BE2C (cell line): Measurements from ENCODE around the gene AMOTL2.

ENCODE experiments used
- DNase-seq: peaks from one replicate; pipeline ENCODE4 v3.0.0-alpha.2; 2020
- H3K27me3 ChIP-seq: fragments of 250-450 bp; sonication (Bioruptor Pico); 2 replicates; pipeline ENCODE4 v1.5.1; 2020; ENCODE audit warnings: mild to moderate bottlenecking
- H3K36me3 ChIP-seq: fragments of 250-450 bp; sonication (Bioruptor Pico); 2 replicates; pipeline ENCODE4 v1.5.1; 2020; ENCODE audit warnings: mild to moderate bottlenecking
- H3K4me1 ChIP-seq: fragments of 250-450 bp; sonication (Bioruptor Pico); 2 replicates; pipeline ENCODE4 v1.5.1; 2020
- H3K4me3 ChIP-seq: 2 replicates; pipeline ENCODE4 v1.5.1; 2011; ENCODE audit warnings: low read depth, low read length
- H3K9me3 ChIP-seq: fragments of 250-450 bp; sonication (Bioruptor Pico); 2 replicates; pipeline ENCODE4 v1.5.1; 2020
- CTCF ChIP-seq: IDR thresholded peaks from 2 replicates; pipeline ENCODE4 v1.5.1; 2012; ENCODE audit warnings: mild to moderate bottlenecking, low read depth, low read length

The AMOTL2 gene

DNA sequence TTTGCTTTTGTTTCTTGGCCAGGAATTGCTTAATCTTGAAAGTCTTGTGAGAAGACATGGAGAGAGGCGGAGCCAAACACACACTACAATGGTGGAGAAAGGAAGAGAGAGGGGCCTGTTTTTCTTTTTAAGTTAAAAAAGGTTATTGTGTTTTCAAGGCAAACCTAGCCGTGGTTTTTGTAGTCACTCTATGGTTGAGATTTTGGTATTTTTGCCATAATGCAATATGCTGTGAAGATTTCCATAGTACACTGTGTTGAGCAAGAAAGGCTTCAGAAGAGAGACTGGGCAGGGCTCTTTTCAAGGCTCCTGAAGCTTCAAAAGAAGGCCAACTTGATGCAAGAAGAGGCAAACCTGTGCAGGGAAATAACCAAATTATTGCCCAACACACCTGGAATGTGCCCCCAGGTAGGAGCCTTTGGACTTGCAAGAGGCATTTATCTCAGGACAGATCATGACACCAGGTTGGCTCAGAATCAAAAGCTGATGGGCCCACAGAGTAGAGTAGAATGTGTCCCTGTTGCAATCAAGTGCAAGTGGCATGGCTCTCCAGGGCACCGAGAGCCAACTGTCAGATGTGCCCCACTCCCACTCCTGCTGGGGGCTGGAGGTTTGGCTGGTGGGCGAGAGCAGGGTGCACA lies 22.1 kb downstream of the AMOTL2 start:
- no peak for TF ChIP-seq CTCF
- no peaks in the 10 kb centered on the region for H3K36me3 ChIP-seq
- no peaks in the 10 kb centered on the region for H3K9me3 ChIP-seq
- no peak overlapping the region for H3K4me3 ChIP-seq
- no peak for DNase-seq
- H3K4me1 ChIP-seq, result no peaks in the 10 kb centered on the region
- no peaks in the 10 kb centered on the region; the same call in 1 of the 2 replicates for H3K27me3 ChIP-seq

- H3K4me3 ChIP-seq, result no peak overlapping the region
- H3K27me3 ChIP-seq, result no peaks in the 10 kb centered on the region; the same call in 1 of the 2 replicates
- no peaks in the 10 kb centered on the region for H3K4me1 ChIP-seq
- H3K36me3 ChIP-seq, result no peaks in the 10 kb centered on the region
- DNase-seq, result no peak
- no peaks in the 10 kb centered on the region for H3K9me3 ChIP-seq
- TF ChIP-seq CTCF, result no peak
Observed at GRCh38 chr3:134351427-134351826, 22.8 kb downstream of the AMOTL2 start.

DNA sequence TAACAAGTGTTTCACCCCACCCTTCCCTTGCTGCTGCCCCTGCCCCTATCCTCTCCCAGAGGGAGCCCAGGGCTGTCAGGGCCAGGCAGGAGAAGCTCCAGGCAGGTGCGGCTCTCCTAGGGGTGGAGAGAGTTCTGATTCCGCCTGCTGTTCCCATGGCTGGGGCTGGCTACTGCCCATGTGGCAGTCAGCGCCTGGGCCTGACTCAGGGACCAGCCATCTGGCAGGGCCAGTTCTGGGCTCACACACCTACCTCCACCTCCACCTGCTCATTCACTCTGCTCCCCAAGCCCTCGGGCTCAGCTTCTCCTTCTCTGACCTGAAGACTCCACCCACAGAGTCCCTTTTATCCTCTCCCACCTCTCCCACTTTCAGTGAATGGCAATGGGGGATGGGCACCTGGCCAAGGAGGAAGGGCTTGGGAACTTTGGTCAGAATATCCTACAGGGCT lies 23.4 kb downstream of the AMOTL2 start:
- no peaks in the 10 kb centered on the region for H3K9me3 ChIP-seq
- no peaks in the 10 kb centered on the region for H3K4me1 ChIP-seq
- DNase-seq, result no peak
- H3K4me3 ChIP-seq, result no peak overlapping the region
- TF ChIP-seq CTCF, result no peak
- no peaks in the 10 kb centered on the region; the same call in 1 of the 2 replicates for H3K27me3 ChIP-seq
- H3K36me3 ChIP-seq, result no peaks in the 10 kb centered on the region

DNA sequence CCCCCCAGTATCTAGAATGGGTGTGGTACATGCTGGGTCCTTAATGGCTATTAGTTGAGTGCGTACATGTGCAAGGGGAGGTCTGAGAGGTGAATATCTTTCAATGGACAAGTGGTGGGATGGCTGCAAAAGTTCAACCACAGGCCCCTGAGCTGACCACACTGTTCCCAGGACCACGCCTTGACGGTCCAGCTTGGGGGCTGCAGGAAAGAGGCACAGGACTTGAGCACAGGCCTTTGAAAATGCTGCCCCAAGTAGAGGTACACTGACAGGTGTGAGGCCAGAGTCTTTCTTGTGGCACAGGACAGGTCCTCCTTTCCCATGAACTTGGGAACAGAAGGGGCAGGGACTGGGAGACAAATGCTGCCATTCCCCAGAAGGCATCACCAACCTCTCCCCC lies 24.0 kb downstream of the AMOTL2 start:
- Histone ChIP-seq H3K4me3 (no peak overlapping the region), H3K4me1 (no peaks in the 10 kb centered on the region), H3K27me3 (no peaks in the 10 kb centered on the region; the same call in 1 of the 2 replicates), H3K9me3 (no peaks in the 10 kb centered on the region), H3K36me3 (no peaks in the 10 kb centered on the region)
- DNase-seq, result no peak
- no peak for TF ChIP-seq CTCF

DNA sequence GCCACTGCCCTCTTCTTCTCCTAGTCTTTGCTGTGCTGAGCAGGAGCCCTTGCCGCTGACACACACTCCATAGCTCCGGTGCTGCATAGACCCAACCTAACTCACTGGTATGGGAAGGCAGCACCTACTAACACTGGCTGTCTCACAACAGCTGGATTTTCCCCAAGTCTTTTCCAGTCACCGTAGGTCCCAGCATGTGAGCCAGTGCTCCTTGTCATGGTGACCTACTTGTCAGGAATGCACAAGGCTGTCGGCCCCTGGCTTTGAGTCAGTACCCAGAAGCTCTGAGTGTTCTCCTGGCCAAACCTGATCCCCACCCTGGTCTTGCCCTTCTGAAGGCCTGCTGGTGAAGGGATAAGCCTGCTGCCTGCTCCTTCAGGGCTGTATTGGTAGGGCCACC lies 25.7 kb downstream of the AMOTL2 start:
- TF ChIP-seq CTCF, result no peak
- H3K36me3 ChIP-seq, result no peaks in the 10 kb centered on the region
- H3K27me3 ChIP-seq, result no peaks in the 10 kb centered on the region; the same call in 1 of the 2 replicates
- no peak for DNase-seq
- H3K9me3 ChIP-seq, result no peaks in the 10 kb centered on the region
- no peaks in the 10 kb centered on the region for H3K4me1 ChIP-seq
- no peak overlapping the region for H3K4me3 ChIP-seq

DNA sequence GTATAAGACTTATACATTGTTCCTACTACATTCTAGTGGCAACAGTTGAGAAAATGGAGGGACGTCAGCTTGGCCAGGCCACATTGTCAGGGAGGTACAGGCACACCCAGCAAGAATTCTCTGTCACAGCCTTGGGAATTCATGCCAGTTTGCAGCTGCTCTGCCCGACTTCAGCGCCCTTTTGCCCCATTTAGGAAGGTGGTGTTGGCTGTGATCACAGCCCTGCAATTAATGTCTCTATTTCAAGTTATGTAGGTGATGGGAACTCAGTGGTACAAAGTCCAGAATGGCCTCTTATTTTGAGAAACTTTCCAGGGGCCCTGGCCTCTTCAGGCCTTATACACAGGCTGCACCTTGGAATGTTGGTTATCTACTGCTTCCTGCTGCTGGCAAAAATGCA lies 26.7 kb downstream of the AMOTL2 start:
- no peaks in the 10 kb centered on the region for H3K4me1 ChIP-seq
- DNase-seq, result no peak
- no peak for TF ChIP-seq CTCF
- no peaks in the 10 kb centered on the region for H3K36me3 ChIP-seq
- H3K4me3 ChIP-seq, result no peak overlapping the region
- H3K27me3 ChIP-seq, result no peaks in the 10 kb centered on the region; the same call in 1 of the 2 replicates
- H3K9me3 ChIP-seq, result no peaks in the 10 kb centered on the region
